Immature natural killer cell (primary cell): ENCODE data around the gene KAT8. TPM values are rescaled to one million over a fixed set of nuclear protein-coding genes. Genes with fewer than 3 reads are reported as not detected.
"Not testable (repeated sequence)": the region's sequence is repeated elsewhere in the genome, so short reads cannot be mapped to it uniquely, and the experiment has no call there.

Source experiments
- DNase-seq, 3 donors: peaks; one replicate each; pipeline ENCODE4 v3.0.0; 2022; ENCODE audit warnings: mixed read lengths in 1 of 3
- H3K27ac Mint-ChIP-seq, 6 donors: one replicate each; pipeline ENCODE4 v1.8.0; 2020; ENCODE audit warnings: mixed read lengths in 6 of 6, mild to moderate bottlenecking in 5 of 6, inconsistent platforms in 4 of 6, moderate library complexity in 3 of 6
- H3K27me3 Mint-ChIP-seq, 3 donors: one replicate each; pipeline ENCODE4 v1.8.0; 2020 to 2021; ENCODE audit warnings: low read depth in 3 of 3, mild to moderate bottlenecking in 3 of 3, mixed read lengths in 3 of 3, moderate library complexity in 3 of 3, inconsistent platforms in 1 of 3
- H3K36me3 Mint-ChIP-seq, 3 donors: one replicate each; pipeline ENCODE4 v1.8.0; 2020; ENCODE audit warnings: mixed read lengths in 3 of 3, inconsistent platforms in 2 of 3, mild to moderate bottlenecking in 2 of 3
- H3K4me1 Mint-ChIP-seq, 2 donors: one replicate each; pipeline ENCODE4 v1.8.0; 2020; ENCODE audit warnings: inconsistent platforms in 2 of 2, mild to moderate bottlenecking in 2 of 2, mixed read lengths in 2 of 2, moderate library complexity in 1 of 2
- H3K4me3 Mint-ChIP-seq, 5 donors: one replicate each; pipeline ENCODE4 v1.8.0; 2020; ENCODE audit warnings: mild to moderate bottlenecking in 5 of 5, mixed read lengths in 5 of 5, inconsistent platforms in 3 of 5, moderate library complexity in 3 of 5
- H3K9me3 Mint-ChIP-seq, 6 donors: one replicate each; pipeline ENCODE4 v1.8.0; 2020; ENCODE audit warnings: mild to moderate bottlenecking in 6 of 6, mixed read lengths in 6 of 6, inconsistent platforms in 4 of 6, moderate library complexity in 3 of 6
- polyA plus RNA-seq, 3 donors: library from polyadenylated mRNA; unstranded; fragments of 300-500 nt; fragmentation: Illumina TruSeq; gene quantifications; one replicate each; pipeline ENCODE4 v1.2.3, GENCODE V29; 2021

KAT8 gene
- polyA plus RNA-seq, 3 donors from 2014 or later, result 29.4 to 53.9 (median 32.6) TPM

DNA sequence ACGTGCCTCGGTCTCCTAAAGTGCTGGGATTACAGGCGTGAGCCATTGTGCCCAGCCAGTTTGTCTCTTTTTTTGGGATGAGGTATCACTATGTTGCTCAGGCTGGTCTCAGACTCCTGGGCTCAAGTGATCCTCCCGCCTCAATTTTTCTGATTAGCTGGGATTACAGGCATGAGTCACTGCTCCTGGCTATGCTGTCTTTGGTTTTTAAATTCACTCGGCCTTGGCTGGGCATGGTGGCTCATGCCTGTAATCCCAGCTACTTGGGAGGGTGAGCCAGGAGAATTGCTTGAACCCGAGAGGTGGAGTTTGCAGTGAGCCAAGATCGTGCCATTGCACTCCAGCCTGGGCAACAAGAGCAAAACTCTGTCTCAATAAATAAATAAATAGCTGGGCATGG, 27.0 kb downstream of the KAT8 start:
- H3K9me3 Mint-ChIP-seq, H3K36me3 Mint-ChIP-seq, H3K27me3 Mint-ChIP-seq, H3K27ac Mint-ChIP-seq, DNase-seq: not testable (repeated sequence)
- Mint-ChIP-seq H3K4me1 (peaks cover 6 to 13% of the 10 kb centered on the region in 2 donors), H3K4me3 (peak overlapping the region in 2 of 5 donors; percentile 35 to 72)

- Mint-ChIP-seq H3K27me3 (peaks cover 0 to 2% (median 0%) of the 10 kb centered on the region in 3 donors), H3K4me1 (peaks cover 6 to 13% of the 10 kb centered on the region in 2 donors), H3K36me3 (no peaks in the 10 kb centered on the region), H3K9me3 (no peaks in the 10 kb centered on the region), H3K4me3 (no peak overlapping the region), H3K27ac (no peak overlapping the region)
- no peak for DNase-seq
These were observed 28.0 kb downstream of the KAT8 start for GRCh38 chr16:31145398-31145990.

GRCh38 chr16:31147574-31147973, 30.1 kb downstream of the KAT8 start:
- no peak overlapping the region for H3K27ac Mint-ChIP-seq

DNA sequence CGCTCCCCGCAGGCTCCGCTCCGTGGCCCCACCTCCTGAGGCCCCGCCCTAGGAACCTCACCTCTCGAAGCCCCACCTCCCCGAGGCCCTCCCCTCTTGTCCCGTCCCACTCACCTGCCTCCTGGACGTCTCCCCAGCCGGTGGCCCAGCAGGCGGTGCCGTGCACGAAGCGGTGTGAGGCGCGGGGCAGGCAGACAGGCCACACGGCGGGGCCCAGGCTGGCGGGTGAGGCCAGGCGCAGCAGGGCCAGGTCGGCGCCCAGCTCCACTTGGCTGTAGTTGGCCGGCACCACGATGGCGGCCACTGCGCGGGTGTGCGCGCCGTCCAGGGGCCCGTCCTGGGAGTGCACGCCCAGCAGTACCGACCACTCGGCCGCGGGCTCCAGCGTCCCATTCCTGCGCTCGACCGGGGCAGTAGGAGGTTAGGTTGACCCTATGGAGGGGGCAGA, 30.8 kb downstream of the KAT8 start:
- DNase-seq, result no peak
- Mint-ChIP-seq H3K36me3 (no peaks in the 10 kb centered on the region), H3K4me3 (no peak overlapping the region), H3K4me1 (peaks cover 0 to 6% of the 10 kb centered on the region in 2 donors), H3K9me3 (no peaks in the 10 kb centered on the region), H3K27me3 (peaks cover 0 to 8% (median 0%) of the 10 kb centered on the region in 3 donors), H3K27ac (no peak overlapping the region)

More at GRCh38 chr16:31147574-31147973, 30.1 kb downstream of the KAT8 start:
- Mint-ChIP-seq H3K4me1 (peaks cover 0 to 6% of the 10 kb centered on the region in 2 donors), H3K36me3 (no peaks in the 10 kb centered on the region), H3K27me3 (peaks cover 0 to 7% (median 0%) of the 10 kb centered on the region in 3 donors), H3K9me3 (no peaks in the 10 kb centered on the region), H3K4me3 (no peak overlapping the region)
- no peak for DNase-seq

GRCh38 chr16:31148896-31149295, 31.4 kb downstream of the KAT8 start:
- Mint-ChIP-seq H3K9me3 (no peaks in the 10 kb centered on the region), H3K36me3 (no peaks in the 10 kb centered on the region), H3K27me3 (peaks cover 0 to 8% (median 0%) of the 10 kb centered on the region in 3 donors), H3K4me1 (peaks cover 0 to under 1% of the 10 kb centered on the region in 2 donors), H3K27ac (no peak overlapping the region), H3K4me3 (no peak overlapping the region)
- DNase-seq, result no peak

- H3K4me1 Mint-ChIP-seq, result no peaks in the 10 kb centered on the region
- DNase-seq, result no peak
- H3K9me3 Mint-ChIP-seq, result no peaks in the 10 kb centered on the region
These were observed 31.9 kb downstream of the KAT8 start for GRCh38 chr16:31149332-31149731.

DNA sequence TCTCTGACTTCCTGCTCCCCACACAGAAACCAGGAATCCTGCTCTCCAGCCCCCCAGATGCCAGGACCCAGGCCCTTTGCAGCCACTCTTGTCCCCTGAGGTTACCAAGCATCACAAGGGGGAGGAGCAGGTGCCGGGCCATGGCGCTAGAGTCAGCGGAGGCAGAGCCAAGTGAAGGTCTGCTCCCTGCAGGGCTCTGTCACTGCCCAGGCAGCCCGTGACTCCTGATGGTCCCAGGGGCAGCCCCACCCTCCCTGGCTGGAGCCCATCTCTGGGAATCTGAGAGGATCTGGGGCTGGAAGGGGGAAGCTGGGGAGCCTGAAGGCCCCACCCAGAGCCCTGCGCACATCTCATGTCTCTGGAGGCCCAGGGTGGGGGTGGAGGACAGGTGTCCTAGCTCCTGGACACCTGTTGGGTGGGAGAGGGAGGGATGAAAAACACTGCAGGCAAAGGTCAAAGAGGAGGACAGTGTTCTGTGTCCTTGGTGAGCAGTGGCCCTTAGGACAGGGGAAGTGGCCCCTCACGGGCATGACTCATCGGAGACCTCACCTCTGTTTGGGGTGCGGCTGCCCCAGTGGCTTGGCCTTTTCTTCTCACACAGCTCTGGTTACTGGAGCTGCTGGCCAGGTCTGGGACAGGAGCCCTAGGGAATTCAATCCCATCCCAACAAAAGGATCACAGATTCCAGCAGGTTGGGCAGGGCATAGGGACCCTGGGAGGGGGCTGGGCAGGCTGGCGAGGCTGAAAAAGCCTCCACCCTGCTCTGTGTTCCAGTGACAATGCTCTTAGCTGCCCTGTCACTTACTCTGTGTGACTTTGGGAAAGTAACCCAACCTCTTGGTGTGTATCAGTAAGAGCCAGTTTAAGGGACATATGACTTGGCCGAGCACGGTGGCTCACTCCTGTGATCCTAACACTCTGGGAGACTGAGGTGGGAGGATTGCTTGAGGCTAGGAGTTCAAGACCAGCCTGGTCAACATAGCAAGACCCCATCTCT, 32.7 kb downstream of the KAT8 start, which contains the start of gene PRSS36:
Gene PRSS36, minus strand, starts transcription at position 173 of the 997 bp plus-strand sequence. Its CDS starts 31 bp downstream, at position 142.
- no peak within 1 kb of the TSS for H3K4me3 Mint-ChIP-seq
- H3K9me3 Mint-ChIP-seq, result no peaks in the 10 kb centered on the region
- H3K36me3 Mint-ChIP-seq, result no peaks in the 10 kb centered on the region
- no peaks in the 10 kb centered on the region for H3K4me1 Mint-ChIP-seq
- H3K27me3 Mint-ChIP-seq, result peaks cover 0 to 8% (median 0%) of the 10 kb centered on the region in 3 donors
- no peak within 1 kb of the TSS for H3K27ac Mint-ChIP-seq
- no peak for DNase-seq

More at GRCh38 chr16:31149332-31149731, 31.9 kb downstream of the KAT8 start:
- Mint-ChIP-seq H3K4me3 (no peak overlapping the region), H3K36me3 (no peaks in the 10 kb centered on the region), H3K27ac (no peak overlapping the region), H3K27me3 (peaks cover 0 to 8% (median 0%) of the 10 kb centered on the region in 3 donors)

- H3K4me3 Mint-ChIP-seq, H3K4me1 Mint-ChIP-seq, H3K27ac Mint-ChIP-seq, H3K36me3 Mint-ChIP-seq, H3K27me3 Mint-ChIP-seq, H3K9me3 Mint-ChIP-seq, DNase-seq: not testable (repeated sequence)
These were observed 33.5 kb downstream of the KAT8 start for GRCh38 chr16:31150976-31151375.

GRCh38 chr16:31157136-31157535, 39.7 kb downstream of the KAT8 start:
- Mint-ChIP-seq H3K27me3 (peaks cover 1 to 4% (median 3%) of the 10 kb centered on the region in 3 donors), H3K9me3 (no peaks in the 10 kb centered on the region), H3K36me3 (no peaks in the 10 kb centered on the region), H3K4me3 (peak overlapping the region in 4 of 5 donors; percentile 18 to 56 (median 30)), H3K27ac (peak overlapping the region in 1 of 6 donors; percentile 8), H3K4me1 (peaks cover 8 to 9% of the 10 kb centered on the region in 2 donors)
- no peak for DNase-seq

GRCh38 chr16:31167315-31167714, 49.9 kb downstream of the KAT8 start:
- no peak for DNase-seq
- Mint-ChIP-seq H3K27me3 (peaks cover 0 to 6% (median 4%) of the 10 kb centered on the region in 3 donors), H3K4me3 (no peak overlapping the region), H3K9me3 (no peaks in the 10 kb centered on the region), H3K27ac (no peak overlapping the region), H3K36me3 (no peaks in the 10 kb centered on the region), H3K4me1 (no peaks in the 10 kb centered on the region)

DNA sequence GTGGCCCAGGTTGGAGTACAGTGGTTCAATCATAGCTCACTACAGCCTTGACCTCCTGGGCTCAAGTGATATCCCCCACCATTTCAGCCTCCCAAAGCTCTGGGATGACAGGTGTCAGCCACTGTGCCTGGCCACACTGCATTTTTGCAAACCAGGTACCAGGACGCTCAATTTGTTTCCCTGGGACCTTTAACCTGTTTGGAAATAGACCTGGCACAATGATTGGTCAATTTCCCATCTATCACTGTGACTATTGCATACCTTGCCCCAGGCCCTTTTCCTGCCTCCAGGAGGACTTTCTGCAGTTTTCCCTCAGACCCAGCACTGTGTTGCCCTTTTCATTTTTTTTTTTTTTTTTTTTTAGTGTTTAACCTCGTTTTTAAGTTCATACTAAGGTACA, 51.4 kb downstream of the KAT8 start:
- Mint-ChIP-seq H3K36me3 (no peaks in the 10 kb centered on the region), H3K27ac (no peak overlapping the region), H3K9me3 (no peaks in the 10 kb centered on the region), H3K4me1 (no peaks in the 10 kb centered on the region), H3K27me3 (peaks cover 0 to 6% (median 0%) of the 10 kb centered on the region in 3 donors), H3K4me3 (no peak overlapping the region)
- no peak for DNase-seq

GRCh38 chr16:31170048-31170447, 52.6 kb downstream of the KAT8 start:
- not testable (repeated sequence) for H3K4me1 Mint-ChIP-seq, H3K36me3 Mint-ChIP-seq, H3K9me3 Mint-ChIP-seq, H3K4me3 Mint-ChIP-seq, DNase-seq, H3K27ac Mint-ChIP-seq, H3K27me3 Mint-ChIP-seq

DNA sequence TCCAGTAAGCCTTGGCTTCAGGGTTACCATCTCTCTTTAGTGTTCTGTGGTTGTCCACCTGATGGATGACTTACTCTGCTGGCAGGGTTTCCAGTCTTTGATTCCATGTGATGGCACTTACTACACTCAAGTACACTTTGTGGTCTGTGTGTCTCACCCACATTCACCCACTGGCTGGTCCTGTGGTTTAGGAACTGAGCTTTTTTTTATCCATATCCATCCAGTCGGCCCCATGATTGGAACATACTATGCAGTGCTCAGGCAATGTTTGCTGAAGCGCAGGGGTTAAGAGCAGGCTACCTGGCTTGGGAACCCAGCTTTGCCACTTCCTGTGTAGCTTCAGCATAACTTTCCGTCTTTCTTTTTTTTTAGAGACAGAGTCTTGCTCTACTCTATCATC, 59.7 kb downstream of the KAT8 start:
- H3K9me3 Mint-ChIP-seq, result no peaks in the 10 kb centered on the region
- H3K27me3 Mint-ChIP-seq, result peaks cover 25 to 38% (median 29%) of the 10 kb centered on the region in 3 donors
- DNase-seq, result peak; percentile 76 to 78 (median 77)
- H3K4me3 Mint-ChIP-seq, result peak overlapping the region; percentile 68 to 85 (median 73)
- peaks cover 5 to 10% (median 7%) of the 10 kb centered on the region in 3 donors for H3K36me3 Mint-ChIP-seq
- H3K4me1 Mint-ChIP-seq, result peaks cover 36 to 39% of the 10 kb centered on the region in 2 donors
- peak overlapping the region; percentile 12 to 90 (median 75) for H3K27ac Mint-ChIP-seq
